GM18870 (cell line): Measurements from ENCODE around the gene TRAF2.

Experiments
- ATAC-seq: cut with Tn5 transposase; IDR thresholded peaks from one replicate; pipeline ENCODE4 v1.9.1; 2021; ENCODE audit warnings: moderate library complexity; ENCODE audit not compliant: unreplicated experiment

The TRAF2 gene

DNA sequence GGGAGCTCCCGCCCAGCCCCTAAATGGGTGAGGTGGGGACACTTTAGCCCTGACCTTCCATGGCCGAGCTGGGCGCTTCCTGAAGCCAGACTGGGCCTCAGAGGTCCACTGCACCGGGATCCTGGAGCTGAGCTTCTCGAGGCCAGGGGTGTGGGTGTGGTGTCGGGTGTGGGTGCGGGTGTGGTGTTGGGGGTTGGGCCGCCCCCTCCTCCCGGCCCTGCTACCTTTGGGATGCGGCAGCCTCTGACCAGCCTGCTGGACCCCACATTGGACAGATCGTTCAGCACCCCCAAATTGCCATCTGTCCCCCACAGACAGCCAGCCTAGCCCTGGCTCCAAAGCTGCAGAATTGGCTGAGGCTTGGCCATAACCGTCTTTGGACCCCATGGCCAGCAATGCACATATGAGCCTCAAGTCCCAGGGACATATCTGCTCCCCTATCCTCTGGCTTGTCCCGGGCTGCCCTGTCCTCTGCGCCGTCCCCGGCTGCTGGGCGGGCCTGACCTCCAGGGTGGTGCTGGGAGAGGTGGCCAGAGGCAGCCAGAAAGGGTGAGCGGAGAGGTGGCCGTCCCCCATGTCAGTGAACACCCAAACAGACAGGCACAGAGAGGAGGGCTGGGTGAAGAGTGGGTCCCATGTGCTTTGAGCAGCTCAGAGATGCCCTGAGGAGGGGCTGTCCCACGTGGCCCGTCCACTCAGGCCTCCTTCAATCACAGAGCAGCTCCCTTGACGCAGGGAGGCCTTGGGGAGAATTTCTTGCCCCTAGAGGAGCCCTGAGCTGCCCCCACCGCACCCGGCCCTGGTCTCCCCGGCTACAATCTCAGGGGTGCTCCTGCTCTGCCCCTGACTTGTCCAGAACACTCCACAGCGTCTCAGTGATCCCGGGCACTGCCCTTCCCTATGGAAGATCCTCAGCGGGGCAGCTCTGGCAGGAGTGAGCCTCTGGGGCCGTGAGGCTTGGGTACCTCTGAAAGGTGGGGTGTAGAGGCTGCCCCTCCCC is 87.6 kb downstream of the TRAF2 start:
- no peak for ATAC-seq

DNA sequence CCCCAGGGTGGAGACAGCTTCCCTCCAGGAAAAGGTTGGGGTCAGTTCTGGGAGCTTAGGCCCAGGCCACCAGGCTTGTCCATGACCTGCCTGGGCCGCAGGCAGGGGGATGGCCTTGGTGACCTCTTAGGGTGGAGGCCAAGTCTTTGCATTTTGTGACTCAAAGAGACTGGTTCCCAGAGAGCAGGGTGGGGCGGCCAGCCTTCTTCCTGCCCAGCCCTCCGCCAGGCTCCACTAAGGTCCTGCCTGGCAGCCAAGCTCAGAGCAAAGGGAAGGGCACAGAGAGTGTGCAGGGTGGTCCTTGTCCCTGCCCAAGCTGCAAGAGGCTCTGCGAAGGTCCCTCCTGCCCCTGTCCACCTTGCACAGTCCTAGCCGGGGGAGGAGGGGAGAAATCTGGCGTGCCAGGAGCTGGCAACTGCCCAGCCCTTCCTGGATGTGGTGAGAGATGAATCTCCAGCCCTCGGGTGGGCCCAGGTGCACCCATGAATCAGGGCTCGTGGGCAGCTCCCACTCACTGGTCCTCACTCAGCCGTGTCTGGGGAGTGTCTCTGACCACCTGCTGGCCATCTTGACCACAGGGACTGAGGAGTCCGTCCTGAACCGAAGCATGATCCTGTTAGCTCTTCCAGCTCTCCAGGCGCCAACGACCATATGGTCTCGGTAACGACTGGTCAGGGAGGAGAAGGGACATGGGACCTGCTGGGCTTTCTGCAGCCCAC is 88.7 kb downstream of the TRAF2 start:
- no peak for ATAC-seq

DNA sequence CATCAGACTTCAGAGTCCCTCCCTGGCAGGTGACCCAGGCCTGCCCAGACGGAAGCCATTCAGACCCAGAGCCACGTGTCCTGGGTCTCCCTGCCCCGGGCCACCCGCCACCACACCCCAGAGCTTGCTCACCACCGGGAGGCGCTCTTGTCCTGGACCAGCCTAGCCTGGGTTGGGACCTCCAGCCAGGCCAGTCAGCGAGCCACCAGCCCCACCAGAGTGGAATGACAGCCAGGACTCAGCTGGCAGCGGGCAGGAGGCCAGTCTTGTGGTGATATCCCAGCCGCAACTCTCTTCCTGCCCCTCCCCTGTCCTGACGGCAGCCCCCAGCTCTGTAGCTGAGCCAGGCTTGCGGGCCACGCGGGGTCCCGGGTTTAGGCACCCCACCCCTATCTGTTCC is 89.3 kb downstream of the TRAF2 start:
- no peak for ATAC-seq
